Peyer's patch (tissue), 4 donors: ENCODE data around the gene DTD2. TPM values are rescaled to one million over a fixed set of nuclear protein-coding genes. Genes with fewer than 3 reads are reported as not detected.
"Not testable (repeated sequence)": the region's sequence is repeated elsewhere in the genome, so short reads cannot be mapped to it uniquely, and the experiment has no call there.

Experiments used
- DNase-seq, 3 donors: peaks; one replicate each; pipeline ENCODE4 v3.0.0-alpha.2; 2017 to 2019
- H3K27ac ChIP-seq, 4 donors: fragments of 200-600 bp; sonication (generic); one replicate each; pipeline ENCODE4 v1.5.1; 2016 to 2019
- H3K27me3 ChIP-seq, 2 donors: fragments of 200-600 bp; sonication (generic); one replicate each; pipeline ENCODE4 v1.5.1; 2019
- H3K36me3 ChIP-seq, 3 donors: fragments of 200-600 bp; sonication (generic); one replicate each; pipeline ENCODE4 v1.5.1; 2016 to 2019
- H3K4me1 ChIP-seq, 4 donors: fragments of 200-600 bp; sonication (generic); one replicate each; pipeline ENCODE4 v1.5.1; 2016 to 2019
- H3K4me3 ChIP-seq, 4 donors: fragments of 200-600 bp; sonication (generic); 1 replicate in 3 of 4; 2 replicates in 1 of 4; pipeline ENCODE4 v1.5.1; 2016 to 2019; ENCODE audit warnings: mild to moderate bottlenecking in 1 of 4
- H3K9me3 ChIP-seq, 4 donors: fragments of 200-600 bp; sonication (generic); one replicate each; pipeline ENCODE4 v1.5.1; 2016 to 2019; ENCODE audit warnings: mild to moderate bottlenecking in 1 of 4
- POLR2A ChIP-seq, 2 donors: fragments of 450-650 bp; IDR thresholded peaks; one replicate each; pipeline ENCODE4 v1.5.1; 2017; ENCODE audit warnings: antibody characterized with exemption in 2 of 2, mild to moderate bottlenecking in 2 of 2, moderate library complexity in 2 of 2
- total RNA-seq, 4 donors: library from RNA; depleted of rRNA; stranded (reverse); fragments of >200 nt; gene quantifications; one replicate each; pipeline ENCODE4 v1.1.0, GENCODE V29; 2016
- TF ChIP-seq, protein P1 (sequence below), 6 experiments: fragments of 450-650 bp in 4 of 6; fragments of 200-600 bp in 2 of 6; sonication (generic) in 1 of 6; IDR thresholded peaks; one replicate each; pipeline ENCODE4 v1.5.1; 2017 to 2019; ENCODE audit warnings: antibody characterized with exemption in 6 of 6, mild to moderate bottlenecking in 3 of 6, moderate library complexity in 1 of 6

The DTD2 gene
- total RNA-seq, 4 donors from 2014 or later = 15.7 to 24.4 (median 18.9) TPM

DNA sequence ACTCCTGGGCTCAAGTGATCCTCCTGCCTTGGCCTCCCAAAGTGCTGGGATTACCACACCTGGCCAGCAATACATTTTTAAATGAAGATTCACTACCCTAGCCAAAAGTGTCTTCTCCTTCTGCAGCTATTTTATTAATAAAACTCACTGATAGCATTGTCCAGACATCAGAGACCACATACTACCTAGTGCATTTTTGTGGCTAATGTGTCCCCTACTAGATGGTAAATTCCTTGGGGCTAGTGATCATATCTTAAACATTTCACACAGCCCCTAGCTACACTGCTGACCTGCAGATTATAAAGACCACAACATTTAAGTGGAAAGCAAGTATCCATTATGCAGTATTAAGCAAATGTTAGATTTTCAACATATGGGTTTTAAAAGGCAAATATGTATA lies 17.0 kb downstream of the DTD2 start:
- no peaks in the 10 kb centered on the region for H3K36me3 ChIP-seq
- no peak for TF ChIP-seq POLR2A (IDR thresholded peaks at IDR 0.05)
- TF ChIP-seq, protein P1, sequence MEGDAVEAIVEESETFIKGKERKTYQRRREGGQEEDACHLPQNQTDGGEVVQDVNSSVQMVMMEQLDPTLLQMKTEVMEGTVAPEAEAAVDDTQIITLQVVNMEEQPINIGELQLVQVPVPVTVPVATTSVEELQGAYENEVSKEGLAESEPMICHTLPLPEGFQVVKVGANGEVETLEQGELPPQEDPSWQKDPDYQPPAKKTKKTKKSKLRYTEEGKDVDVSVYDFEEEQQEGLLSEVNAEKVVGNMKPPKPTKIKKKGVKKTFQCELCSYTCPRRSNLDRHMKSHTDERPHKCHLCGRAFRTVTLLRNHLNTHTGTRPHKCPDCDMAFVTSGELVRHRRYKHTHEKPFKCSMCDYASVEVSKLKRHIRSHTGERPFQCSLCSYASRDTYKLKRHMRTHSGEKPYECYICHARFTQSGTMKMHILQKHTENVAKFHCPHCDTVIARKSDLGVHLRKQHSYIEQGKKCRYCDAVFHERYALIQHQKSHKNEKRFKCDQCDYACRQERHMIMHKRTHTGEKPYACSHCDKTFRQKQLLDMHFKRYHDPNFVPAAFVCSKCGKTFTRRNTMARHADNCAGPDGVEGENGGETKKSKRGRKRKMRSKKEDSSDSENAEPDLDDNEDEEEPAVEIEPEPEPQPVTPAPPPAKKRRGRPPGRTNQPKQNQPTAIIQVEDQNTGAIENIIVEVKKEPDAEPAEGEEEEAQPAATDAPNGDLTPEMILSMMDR (IDR thresholded peaks at IDR 0.05) = no peak
- H3K4me1 ChIP-seq = no peaks in the 10 kb centered on the region
- no peaks in the 10 kb centered on the region for H3K9me3 ChIP-seq
- no peaks in the 10 kb centered on the region for H3K27me3 ChIP-seq
- no peak overlapping the region for H3K27ac ChIP-seq
- no peak for DNase-seq
- H3K4me3 ChIP-seq = no peak overlapping the region

DNA sequence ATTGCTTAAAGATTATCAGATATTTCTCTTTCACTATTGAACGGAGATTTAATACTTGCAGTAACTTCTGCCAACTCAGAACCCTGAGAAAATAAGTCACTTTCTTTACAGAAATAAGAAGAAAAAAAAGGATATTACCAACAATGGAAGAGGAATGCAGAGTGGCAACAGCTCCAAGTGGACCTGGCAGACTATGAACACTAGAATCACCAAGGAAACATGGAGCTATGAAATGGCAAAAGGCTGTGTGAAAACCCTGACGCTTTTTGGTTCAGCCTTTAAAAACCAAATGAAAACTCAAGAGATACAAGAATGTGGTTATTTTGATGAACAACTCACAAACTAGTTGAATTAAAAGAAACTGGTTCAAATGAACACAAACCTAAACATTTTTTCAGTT lies 17.7 kb downstream of the DTD2 start:
- Histone ChIP-seq H3K9me3 (no peaks in the 10 kb centered on the region), H3K27ac (no peak overlapping the region), H3K4me3 (no peak overlapping the region), H3K4me1 (no peaks in the 10 kb centered on the region), H3K36me3 (no peaks in the 10 kb centered on the region), H3K27me3 (no peaks in the 10 kb centered on the region)
- no peak for DNase-seq
- TF ChIP-seq POLR2A (IDR thresholded peaks at IDR 0.05) = no peak
- TF ChIP-seq, protein P1 (IDR thresholded peaks at IDR 0.05) = no peak

DNA sequence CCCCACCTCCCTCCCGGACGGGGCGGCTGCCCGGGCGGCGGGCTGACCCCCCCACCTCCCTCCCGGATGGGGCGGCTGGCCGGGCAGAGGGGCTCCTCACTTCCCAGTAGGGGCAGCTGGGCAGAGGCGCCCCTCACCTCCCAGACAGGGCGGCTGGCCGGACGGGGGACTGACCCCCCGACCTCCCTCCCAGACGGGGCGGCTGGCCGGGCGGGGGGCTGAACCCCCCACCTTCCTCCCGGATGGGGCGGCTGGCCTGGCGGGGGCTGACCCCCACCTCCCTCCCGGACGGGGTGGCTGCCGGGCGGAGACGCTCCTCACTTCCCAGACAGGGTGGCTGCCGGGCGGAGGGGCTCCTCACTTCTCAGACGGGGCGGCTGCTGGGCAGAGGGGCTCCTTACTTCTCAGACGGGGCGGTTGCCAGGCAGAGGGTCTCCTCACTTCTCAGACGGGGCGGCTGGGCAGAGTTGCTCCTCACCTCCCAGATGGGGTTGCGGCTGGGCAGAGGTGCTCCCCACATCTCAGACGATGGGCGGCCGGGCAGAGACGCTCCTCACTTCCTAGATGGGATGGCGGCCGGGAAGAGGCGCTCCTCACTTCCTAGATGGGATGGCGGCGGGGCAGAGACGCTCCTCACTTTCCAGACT lies 20.1 kb downstream of the DTD2 start:
- H3K4me3 ChIP-seq, H3K9me3 ChIP-seq, H3K27me3 ChIP-seq, H3K4me1 ChIP-seq, H3K27ac ChIP-seq, DNase-seq, H3K36me3 ChIP-seq: not testable (repeated sequence)

DNA sequence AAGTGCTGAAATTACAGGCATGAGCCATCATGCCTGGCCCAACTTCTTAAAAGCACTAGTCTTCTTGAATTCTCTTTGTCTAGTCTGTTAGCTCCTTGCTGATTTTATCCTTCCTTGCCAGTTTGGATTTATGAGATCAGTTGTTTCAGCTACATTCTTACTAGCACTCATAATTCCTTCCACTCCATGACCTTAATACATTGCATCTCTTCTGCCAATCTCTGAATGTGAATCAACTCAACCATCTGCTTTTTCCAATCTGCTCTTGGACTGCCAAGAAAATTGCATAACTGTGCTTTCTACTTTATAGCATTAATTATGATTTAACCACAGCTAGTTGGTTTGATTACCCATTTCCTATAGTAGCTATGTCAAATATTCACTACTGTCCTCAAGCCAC lies 22.0 kb downstream of the DTD2 start:
- Histone ChIP-seq H3K36me3 (no peaks in the 10 kb centered on the region), H3K27ac (no peak overlapping the region), H3K4me1 (no peaks in the 10 kb centered on the region), H3K9me3 (no peaks in the 10 kb centered on the region), H3K27me3 (no peaks in the 10 kb centered on the region), H3K4me3 (no peak overlapping the region)
- TF ChIP-seq POLR2A (IDR thresholded peaks at IDR 0.05) = no peak
- TF ChIP-seq, protein P1 (IDR thresholded peaks at IDR 0.05) = no peak
- no peak for DNase-seq

DNA sequence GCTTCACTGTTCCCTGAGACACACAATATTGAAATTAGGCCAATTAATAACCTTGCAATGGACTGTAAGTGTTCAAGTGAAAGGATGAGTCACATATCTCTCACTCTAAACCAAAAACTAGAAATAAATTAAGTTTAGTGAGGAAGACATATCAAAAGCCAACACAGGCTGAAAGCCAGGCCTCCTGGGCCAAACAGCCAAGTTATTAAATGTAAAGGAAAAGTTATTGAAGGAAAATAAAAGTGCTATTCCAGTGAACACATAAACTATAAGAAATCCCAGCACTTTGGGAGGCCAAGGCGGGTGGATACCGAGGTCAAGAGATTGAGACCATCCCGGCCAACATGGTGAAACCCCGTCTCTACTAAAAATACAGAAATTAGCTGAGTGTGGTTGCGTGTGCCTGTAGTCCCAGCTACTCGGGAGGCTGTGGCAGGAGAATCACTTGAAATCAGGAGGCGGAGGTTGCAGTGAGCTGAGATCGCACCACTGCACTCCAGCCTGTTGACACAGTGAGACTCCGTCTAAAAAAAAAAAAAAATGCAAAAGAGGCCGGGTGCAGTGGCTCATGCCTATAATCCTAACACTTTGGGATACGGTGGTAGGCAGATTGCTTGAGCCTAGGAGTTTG lies 26.6 kb downstream of the DTD2 start:
- Histone ChIP-seq H3K9me3 (no peaks in the 10 kb centered on the region), H3K27me3 (no peaks in the 10 kb centered on the region), H3K36me3 (no peaks in the 10 kb centered on the region), H3K4me3 (no peak overlapping the region), H3K27ac (no peak overlapping the region), H3K4me1 (no peaks in the 10 kb centered on the region)
- TF ChIP-seq, protein P1 (IDR thresholded peaks at IDR 0.05) = no peak
- no peak for TF ChIP-seq POLR2A (IDR thresholded peaks at IDR 0.05)
- DNase-seq = no peak

DNA sequence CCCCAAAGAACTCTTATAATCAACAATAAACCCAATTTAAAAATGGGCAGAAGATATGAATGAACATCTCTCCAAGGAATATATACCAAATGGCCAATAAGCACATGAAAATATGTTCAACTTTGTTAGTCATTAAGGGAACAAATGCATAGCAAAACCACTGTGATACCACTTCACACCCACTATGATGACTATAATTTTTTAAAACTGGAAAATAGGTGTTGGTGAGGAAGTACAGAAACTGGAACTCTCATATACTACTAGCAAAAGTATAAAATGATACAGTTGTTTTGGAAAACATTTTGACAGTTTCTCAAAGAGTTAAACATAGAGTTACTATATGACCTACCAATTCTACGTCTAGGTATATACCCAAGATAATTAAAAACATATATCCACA lies 27.5 kb downstream of the DTD2 start:
- no peaks in the 10 kb centered on the region for H3K4me1 ChIP-seq
- no peak for DNase-seq
- no peaks in the 10 kb centered on the region for H3K36me3 ChIP-seq
- H3K27me3 ChIP-seq = no peaks in the 10 kb centered on the region
- H3K27ac ChIP-seq = no peak overlapping the region
- H3K9me3 ChIP-seq = no peaks in the 10 kb centered on the region
- no peak overlapping the region for H3K4me3 ChIP-seq
- TF ChIP-seq, protein P1 (IDR thresholded peaks at IDR 0.05) = no peak
- TF ChIP-seq POLR2A (IDR thresholded peaks at IDR 0.05) = no peak
